Right lobe of liver (tissue), 6 donors: Measurements from ENCODE around the gene MEA1. TPM values are rescaled to one million over a fixed set of nuclear protein-coding genes. Genes with fewer than 3 reads are reported as not detected.
A peak's percentile ranks its signal among the peaks of the same experiment; 100 is the strongest.

Experiments
- ATAC-seq, 4 donors: fragments of 200-7000 bp; cut with Tn5 transposase; one replicate each; pipeline ENCODE4 v1.9.1; 2020; ENCODE audit warnings: mild to moderate bottlenecking in 4 of 4, moderate library complexity in 4 of 4
- DNase-seq, 3 donors: peaks; one replicate each; pipeline ENCODE4 v3.0.0-alpha.2; 2020
- H3K27ac ChIP-seq, 3 donors: fragments of 200-600 bp; one replicate each; pipeline ENCODE4 v1.8.0; 2022
- H3K27me3 ChIP-seq, 2 donors: fragments of 200-600 bp; one replicate each; pipeline ENCODE4 v1.8.0; 2022
- H3K36me3 ChIP-seq, 4 donors: fragments of 200-600 bp; sonication (generic) in 1 of 4; one replicate each; pipeline versions ENCODE4 v1.5.1 to v1.8.0; 2017 to 2022; ENCODE audit warnings: control low read depth in 1 of 4
- H3K4me1 ChIP-seq, 4 donors: fragments of 200-600 bp; sonication (generic) in 1 of 4; one replicate each; pipeline versions ENCODE4 v1.5.1 to v1.8.0; 2017 to 2022; ENCODE audit warnings: control low read depth in 1 of 4
- H3K4me3 ChIP-seq, 3 donors: fragments of 200-600 bp; one replicate each; pipeline ENCODE4 v1.8.0; 2022
- H3K9me3 ChIP-seq, 4 donors: fragments of 200-600 bp; sonication (generic) in 1 of 4; one replicate each; pipeline versions ENCODE4 v1.5.1 to v1.8.0; 2017 to 2022; ENCODE audit warnings: control low read depth in 1 of 4
- CTCF ChIP-seq, 4 donors: fragments of 200-600 bp in 3 of 4; fragments of 450-650 bp in 1 of 4; IDR thresholded peaks; one replicate each; pipeline versions ENCODE4 v1.5.1 to v1.8.0; 2016 to 2022; ENCODE audit warnings: antibody characterized with exemption in 4 of 4, mild to moderate bottlenecking in 2 of 4
- POLR2A ChIP-seq: fragments of 450-650 bp; IDR thresholded peaks from one replicate; pipeline ENCODE4 v1.6.1; 2017; ENCODE audit warnings: antibody characterized with exemption, mild to moderate bottlenecking
- WGBS: methylation state at CpG from one replicate; pipeline ENCODE4 v1.1.6; 2018; ENCODE audit warnings: low coverage, low lambda C conversion rate; ENCODE audit not compliant: insufficient coverage; ENCODE audit errors: missing lambda C conversion rate; 5-methylcytosine and 5-hydroxymethylcytosine counted together
- intact Hi-C, 2 donors: fragments of 100-400 bp; cut with DNase I; formaldehyde crosslinking; loops; one replicate each; pipeline versions ENCODE4 v1.11.2 to v1.14.1; 2022
- long read RNA-seq: library from polyadenylated mRNA; unstranded; transcript quantifications from one replicate; pipeline ENCODE4 v2.0.0, GENCODE V29; 2019
- total RNA-seq, 6 experiments: library from RNA; depleted of rRNA in 2 of 6; stranded (reverse); fragments of >200 nt in 2 of 6; fragmentation: NEBNext Ultra II Directional in 3 of 6; extraction: Animal tissue kit (Norgen Biotek cat#: 25700) in 3 of 6; gene quantifications; one replicate each; pipeline versions ENCODE4 v1.1.0 to v1.2.4, GENCODE V29; 2016 to 2023
- donor health status: DM: no; HTN: yes; CAD: no.
- donor health status: DM: no; HTN: no; CAD: no.
- donor health status: DM: no; HTN: no; CAD: no.
- donor health status: DM: no; HTN: yes; CAD: no.
- donor health status: DM: no; HTN: yes; CAD: no.

MEA1 gene
- 10 to 100 TPM; 19.1 to 39.1 (median 25.2) TPM for total RNA-seq
- long read RNA-seq, transcript MEA1-202 (3 exons, 2,152 nt), result minor isoform, 5 of 12 reads
- long read RNA-seq, transcript MEA1-204 (4 exons, 1,004 nt), result major isoform, 6 of 12 reads
- long read RNA-seq, partial matches to known transcripts, result 1 of 12 reads
- long read RNA-seq, other reads (novel, unspliced or antisense), result 0 of 12 reads

- peak; percentile 98 to 99 (median 99) for DNase-seq
- intact Hi-C loops, result no loop called here
- TF ChIP-seq POLR2A (peak; percentile 34), CTCF (IDR thresholded peaks at IDR 0.05) (no peak)
- under 1% methylated on average over 45 of the region's 51 CpGs for WGBS
- Histone ChIP-seq H3K27me3 (no peaks in the 10 kb centered on the region), H3K4me3 (peak within 1 kb of the TSS; percentile 66 to 71 (median 70)), H3K27ac (peak within 1 kb of the TSS; percentile 1 to 69 (median 51)), H3K36me3 (peaks cover 0 to 42% (median 7%) of the 10 kb centered on the region in 4 donors), H3K4me1 (peaks cover 0 to 26% (median 7%) of the 10 kb centered on the region in 4 donors), H3K9me3 (no peaks in the 10 kb centered on the region)
- ATAC-seq, result peak; percentile 97 to 99 (median 98)
Measured at GRCh38 chr6:43013843-43014433, at the start of gene MEA1, which contains the start of gene KLHDC3. TSS of gene MEA1 (minus strand) at chr6:43013946. CDS start at chr6:43013813, 133 bp downstream. TSS of gene KLHDC3 (plus strand) at chr6:43014249. CDS start at chr6:43017193, 2,944 bp downstream.

GRCh38 chr6:43062818-43063217 lies 49.1 kb upstream of the MEA1 start:
- ATAC-seq (no peak), DNase-seq (peak in 1 of 3 donors; percentile 45)
- Histone ChIP-seq H3K27ac (no peak overlapping the region), H3K9me3 (no peaks in the 10 kb centered on the region), H3K36me3 (peaks cover 0 to 40% (median 14%) of the 10 kb centered on the region in 4 donors), H3K4me3 (no peak overlapping the region), H3K4me1 (peaks cover 0 to 26% (median 9%) of the 10 kb centered on the region in 4 donors), H3K27me3 (no peaks in the 10 kb centered on the region)
- WGBS, result 80% methylated on average over 1 of the region's 12 CpGs
- intact Hi-C loops, result no loop called here
- TF ChIP-seq POLR2A, result no peak
- TF ChIP-seq CTCF (IDR thresholded peaks at IDR 0.05), result no peak

GRCh38 chr6:43061861-43062260 lies 48.1 kb upstream of the MEA1 start:
- TF ChIP-seq POLR2A, result no peak

DNA sequence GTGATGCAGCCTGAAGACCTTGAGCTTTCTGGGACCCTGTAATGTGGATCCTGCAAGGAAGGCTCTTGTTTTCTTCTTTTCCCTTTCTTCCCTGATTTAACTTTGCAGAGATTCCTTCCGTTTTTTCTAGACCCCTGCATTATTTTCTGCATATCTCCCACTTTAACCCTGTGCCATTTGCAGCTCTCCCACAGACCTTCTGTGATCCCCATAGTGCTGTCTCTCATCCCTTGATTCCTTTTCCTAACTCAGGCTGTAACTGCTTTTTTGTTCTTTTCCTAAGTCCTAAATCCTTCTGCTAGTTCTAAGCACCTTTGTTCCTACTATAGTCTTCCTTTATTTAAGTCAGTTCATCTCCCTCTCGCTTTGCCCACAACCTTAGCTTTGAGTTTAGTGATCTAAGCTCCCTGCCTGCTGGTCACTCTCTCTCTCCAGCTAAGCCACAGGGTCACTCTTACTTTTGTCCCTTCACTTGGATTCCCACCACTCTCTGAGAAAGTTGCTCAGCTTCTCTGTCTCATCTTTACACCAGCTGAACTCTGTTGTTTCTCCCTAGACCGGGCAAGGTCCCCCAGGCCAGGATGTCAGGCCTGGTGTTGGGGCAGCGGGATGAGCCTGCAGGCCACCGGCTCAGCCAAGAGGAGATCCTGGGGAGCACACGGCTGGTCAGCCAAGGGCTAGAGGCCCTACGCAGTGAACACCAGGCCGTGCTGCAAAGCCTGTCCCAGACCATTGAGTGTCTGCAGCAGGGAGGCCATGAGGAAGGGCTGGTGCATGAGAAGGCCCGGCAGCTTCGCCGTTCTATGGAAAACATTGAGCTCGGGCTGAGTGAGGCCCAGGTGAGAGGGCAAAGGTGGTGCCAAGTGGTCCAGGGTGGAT lies 47.2 kb upstream of the MEA1 start:
- H3K36me3 ChIP-seq, result peaks cover 0 to 33% (median 10%) of the 10 kb centered on the region in 4 donors
- 42% methylated on average over 7 of the region's 12 CpGs for WGBS
- no peaks in the 10 kb centered on the region for H3K27me3 ChIP-seq
- peak overlapping the region; percentile 60 to 89 (median 89) for H3K27ac ChIP-seq
- ATAC-seq (no peak), DNase-seq (peak in 2 of 3 donors; percentile 24 to 54)
- TF ChIP-seq CTCF (IDR thresholded peaks at IDR 0.05) (no peak), POLR2A (no peak)
- H3K4me1 ChIP-seq, result peaks cover 0 to 26% (median 9%) of the 10 kb centered on the region in 4 donors
- intact Hi-C loops, result no loop called here
- H3K4me3 ChIP-seq, result peak overlapping the region; percentile 77 to 98 (median 88)
- H3K9me3 ChIP-seq, result no peaks in the 10 kb centered on the region

More at GRCh38 chr6:43061861-43062260, 48.1 kb upstream of the MEA1 start:
- intact Hi-C loops, result no loop called here
- Histone ChIP-seq H3K9me3 (no peaks in the 10 kb centered on the region), H3K4me1 (peaks cover 0 to 26% (median 9%) of the 10 kb centered on the region in 4 donors), H3K36me3 (peaks cover 0 to 37% (median 14%) of the 10 kb centered on the region in 4 donors), H3K27me3 (no peaks in the 10 kb centered on the region), H3K4me3 (peak overlapping the region in 2 of 3 donors; percentile 77 to 98), H3K27ac (no peak overlapping the region)
- DNase-seq (no peak), ATAC-seq (no peak)
- 46% methylated on average over 1 of the region's 2 CpGs for WGBS
